ENCODE data around the gene DBNL.

Gene DBNL

GRCh38 chr7:44097064-44097932, 52.8 kb downstream of the DBNL start:
- peak; percentile 52 for DNase-seq (ENCODE audit: extremely low read depth, insufficient read length)
- H3K36me3 ChIP-seq (ENCODE audit: control insufficient read depth, insufficient read depth, low read length) = no peaks in the 10 kb centered on the region
- no peaks in the 10 kb centered on the region for H3K27me3 ChIP-seq (replicated peaks; ENCODE audit: control insufficient read depth, insufficient read depth, low read length)
- TF ChIP-seq, protein P1, sequence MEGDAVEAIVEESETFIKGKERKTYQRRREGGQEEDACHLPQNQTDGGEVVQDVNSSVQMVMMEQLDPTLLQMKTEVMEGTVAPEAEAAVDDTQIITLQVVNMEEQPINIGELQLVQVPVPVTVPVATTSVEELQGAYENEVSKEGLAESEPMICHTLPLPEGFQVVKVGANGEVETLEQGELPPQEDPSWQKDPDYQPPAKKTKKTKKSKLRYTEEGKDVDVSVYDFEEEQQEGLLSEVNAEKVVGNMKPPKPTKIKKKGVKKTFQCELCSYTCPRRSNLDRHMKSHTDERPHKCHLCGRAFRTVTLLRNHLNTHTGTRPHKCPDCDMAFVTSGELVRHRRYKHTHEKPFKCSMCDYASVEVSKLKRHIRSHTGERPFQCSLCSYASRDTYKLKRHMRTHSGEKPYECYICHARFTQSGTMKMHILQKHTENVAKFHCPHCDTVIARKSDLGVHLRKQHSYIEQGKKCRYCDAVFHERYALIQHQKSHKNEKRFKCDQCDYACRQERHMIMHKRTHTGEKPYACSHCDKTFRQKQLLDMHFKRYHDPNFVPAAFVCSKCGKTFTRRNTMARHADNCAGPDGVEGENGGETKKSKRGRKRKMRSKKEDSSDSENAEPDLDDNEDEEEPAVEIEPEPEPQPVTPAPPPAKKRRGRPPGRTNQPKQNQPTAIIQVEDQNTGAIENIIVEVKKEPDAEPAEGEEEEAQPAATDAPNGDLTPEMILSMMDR (IDR thresholded peaks at IDR 0.05; ENCODE audit: insufficient read depth, low read length, poor library complexity, severe bottlenecking) = no peak
- no peak overlapping the region for H3K4me3 ChIP-seq (replicated peaks; ENCODE audit: low read depth, low read length)

DNA sequence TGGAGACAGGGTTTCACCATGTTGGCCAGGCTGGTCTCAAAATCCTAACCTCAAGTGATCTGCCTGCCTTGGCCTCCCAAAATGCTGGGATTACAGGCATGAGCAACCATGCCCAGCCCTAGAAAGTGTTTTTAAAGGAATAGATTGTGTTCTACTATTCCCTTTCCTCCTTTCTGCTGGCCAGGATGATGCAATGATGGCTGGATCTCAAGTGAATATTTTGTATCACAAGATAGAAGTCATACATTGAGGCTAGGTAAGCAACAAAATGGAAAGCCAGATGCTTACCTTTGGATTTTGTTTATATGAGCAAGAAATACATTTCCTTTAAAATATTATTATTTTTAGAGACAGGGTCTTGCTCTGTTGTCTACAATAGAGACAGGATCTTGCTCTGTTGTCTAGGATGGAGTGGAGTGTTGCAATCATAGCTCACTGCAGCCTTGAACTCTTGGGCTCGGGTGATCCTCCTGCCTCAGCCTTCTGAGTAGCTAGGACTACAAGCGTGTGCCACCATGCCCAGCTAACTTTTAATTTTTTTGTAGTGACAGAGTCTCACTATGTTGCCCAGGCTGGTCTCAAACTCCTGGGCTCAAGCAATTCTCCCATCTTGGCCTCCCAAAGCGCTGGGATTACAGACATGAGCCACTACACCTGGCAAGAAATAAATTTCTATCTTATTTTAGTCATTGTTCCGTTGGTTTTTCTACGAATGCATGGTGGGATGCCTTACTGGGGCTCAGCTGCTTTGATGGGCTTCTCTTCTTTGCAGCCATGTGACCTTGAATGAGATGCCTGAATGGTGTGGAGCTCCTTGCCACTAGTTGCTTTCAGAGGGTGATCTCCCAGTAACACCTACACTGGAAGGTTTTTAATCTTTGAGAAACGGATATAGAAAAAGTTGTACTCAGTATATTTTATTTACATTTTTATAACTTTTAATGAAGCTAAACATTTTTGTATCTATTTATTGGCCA, 53.9 kb downstream of the DBNL start:
- Histone ChIP-seq H3K36me3 (ENCODE audit: control insufficient read depth, insufficient read depth, low read length) (no peaks in the 10 kb centered on the region), H3K27me3 (replicated peaks; ENCODE audit: control insufficient read depth, insufficient read depth, low read length) (peaks cover 4% of the 10 kb centered on the region), H3K4me3 (replicated peaks; ENCODE audit: low read depth, low read length) (no peak overlapping the region)
- TF ChIP-seq, protein P1 (IDR thresholded peaks at IDR 0.05; ENCODE audit: insufficient read depth, low read length, poor library complexity, severe bottlenecking) = no peak
- no peak for DNase-seq (ENCODE audit: extremely low read depth, insufficient read length)

GRCh38 chr7:44099669-44100068, 55.2 kb downstream of the DBNL start:
- DNase-seq (ENCODE audit: extremely low read depth, insufficient read length) = no peak

GRCh38 chr7:44100458-44101302, 56.2 kb downstream of the DBNL start:
- TF ChIP-seq, protein P1 (IDR thresholded peaks at IDR 0.05; ENCODE audit: insufficient read depth, low read length, poor library complexity, severe bottlenecking) = no peak
- peaks cover 4% of the 10 kb centered on the region for H3K27me3 ChIP-seq (replicated peaks; ENCODE audit: control insufficient read depth, insufficient read depth, low read length)

More at GRCh38 chr7:44099669-44100068, 55.2 kb downstream of the DBNL start:
- Histone ChIP-seq H3K36me3 (ENCODE audit: control insufficient read depth, insufficient read depth, low read length) (no peaks in the 10 kb centered on the region), H3K4me3 (replicated peaks; ENCODE audit: low read depth, low read length) (no peak overlapping the region), H3K27me3 (replicated peaks; ENCODE audit: control insufficient read depth, insufficient read depth, low read length) (peaks cover 4% of the 10 kb centered on the region)
- TF ChIP-seq, protein P1 (IDR thresholded peaks at IDR 0.05; ENCODE audit: insufficient read depth, low read length, poor library complexity, severe bottlenecking) = no peak

GRCh38 chr7:44101303-44101965, 56.9 kb downstream of the DBNL start:
- H3K4me3 ChIP-seq (replicated peaks; ENCODE audit: low read depth, low read length) = no peak overlapping the region
- TF ChIP-seq, protein P1 (IDR thresholded peaks at IDR 0.05; ENCODE audit: insufficient read depth, low read length, poor library complexity, severe bottlenecking) = no peak
- H3K36me3 ChIP-seq (ENCODE audit: control insufficient read depth, insufficient read depth, low read length) = no peaks in the 10 kb centered on the region
- DNase-seq (ENCODE audit: extremely low read depth, insufficient read length) = no peak
- H3K27me3 ChIP-seq (replicated peaks; ENCODE audit: control insufficient read depth, insufficient read depth, low read length) = peaks cover 4% of the 10 kb centered on the region

More at GRCh38 chr7:44100458-44101302, 56.2 kb downstream of the DBNL start:
- H3K4me3 ChIP-seq (replicated peaks; ENCODE audit: low read depth, low read length) = no peak overlapping the region
- no peaks in the 10 kb centered on the region for H3K36me3 ChIP-seq (ENCODE audit: control insufficient read depth, insufficient read depth, low read length)
- no peak for DNase-seq (ENCODE audit: extremely low read depth, insufficient read length)

Measured in GM06990 (cell line).